Endothelial cell of coronary artery (primary cell): ENCODE results near the gene WDR86. TPM values are rescaled to one million over a fixed set of nuclear protein-coding genes. Genes with fewer than 3 reads are reported as not detected.

Source experiments
- total RNA-seq: library from RNA; depleted of rRNA; stranded (reverse); fragments of >200 nt; gene quantifications from 2 replicates; pipeline ENCODE4 v1.2.3, GENCODE V29; 2014

The WDR86 gene, protein sequence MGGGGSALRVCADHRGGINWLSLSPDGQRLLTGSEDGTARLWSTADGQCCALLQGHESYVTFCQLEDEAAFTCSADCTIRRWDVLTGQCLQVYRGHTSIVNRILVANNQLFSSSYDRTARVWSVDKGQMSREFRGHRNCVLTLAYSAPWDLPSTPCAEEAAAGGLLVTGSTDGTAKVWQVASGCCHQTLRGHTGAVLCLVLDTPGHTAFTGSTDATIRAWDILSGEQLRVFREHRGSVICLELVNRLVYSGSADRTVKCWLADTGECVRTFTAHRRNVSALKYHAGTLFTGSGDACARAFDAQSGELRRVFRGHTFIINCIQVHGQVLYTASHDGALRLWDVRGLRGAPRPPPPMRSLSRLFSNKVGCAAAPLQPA
- not detected in 2 replicates for total RNA-seq

DNA sequence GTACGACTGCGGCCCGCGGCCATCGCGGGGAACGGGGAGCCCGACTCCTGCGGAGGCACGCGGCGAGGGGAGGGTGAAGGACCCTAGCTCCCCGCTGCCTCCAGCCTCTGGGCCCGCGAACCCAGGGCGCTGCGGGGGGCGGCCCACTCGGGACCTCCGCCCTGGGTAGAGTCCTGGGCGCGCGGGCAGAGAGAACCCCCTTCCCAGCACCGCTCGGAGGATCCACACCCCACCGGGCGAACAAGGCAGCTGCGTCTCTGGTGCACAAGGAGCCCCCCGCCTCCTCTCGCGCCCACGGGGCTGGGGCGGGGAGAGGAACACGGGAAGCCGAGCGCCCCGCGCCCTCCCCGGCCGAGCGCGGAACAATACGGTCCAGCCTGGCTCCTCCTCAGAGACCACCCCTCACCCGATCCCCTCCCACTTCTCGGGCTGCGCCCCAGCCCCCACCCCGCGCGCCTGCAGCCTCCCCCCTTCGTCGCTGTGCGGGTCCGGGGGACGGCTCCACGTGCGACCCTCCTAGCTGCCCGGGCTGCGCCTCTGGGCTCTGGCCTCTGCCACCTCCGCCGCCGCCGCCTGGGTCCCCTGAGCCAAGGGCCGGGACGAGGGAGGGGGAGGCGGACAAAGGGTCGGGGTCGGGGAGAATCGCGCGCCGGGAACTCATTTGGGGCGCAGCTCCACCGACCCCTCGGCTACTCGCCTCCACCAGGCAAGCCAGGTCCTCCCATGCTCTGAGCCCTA is at the start of gene WDR86:
WDR86 (minus strand) TSS at position 372 of the 738 bp plus-strand sequence. CDS start 449 bp downstream, outside the sequence.

DNA sequence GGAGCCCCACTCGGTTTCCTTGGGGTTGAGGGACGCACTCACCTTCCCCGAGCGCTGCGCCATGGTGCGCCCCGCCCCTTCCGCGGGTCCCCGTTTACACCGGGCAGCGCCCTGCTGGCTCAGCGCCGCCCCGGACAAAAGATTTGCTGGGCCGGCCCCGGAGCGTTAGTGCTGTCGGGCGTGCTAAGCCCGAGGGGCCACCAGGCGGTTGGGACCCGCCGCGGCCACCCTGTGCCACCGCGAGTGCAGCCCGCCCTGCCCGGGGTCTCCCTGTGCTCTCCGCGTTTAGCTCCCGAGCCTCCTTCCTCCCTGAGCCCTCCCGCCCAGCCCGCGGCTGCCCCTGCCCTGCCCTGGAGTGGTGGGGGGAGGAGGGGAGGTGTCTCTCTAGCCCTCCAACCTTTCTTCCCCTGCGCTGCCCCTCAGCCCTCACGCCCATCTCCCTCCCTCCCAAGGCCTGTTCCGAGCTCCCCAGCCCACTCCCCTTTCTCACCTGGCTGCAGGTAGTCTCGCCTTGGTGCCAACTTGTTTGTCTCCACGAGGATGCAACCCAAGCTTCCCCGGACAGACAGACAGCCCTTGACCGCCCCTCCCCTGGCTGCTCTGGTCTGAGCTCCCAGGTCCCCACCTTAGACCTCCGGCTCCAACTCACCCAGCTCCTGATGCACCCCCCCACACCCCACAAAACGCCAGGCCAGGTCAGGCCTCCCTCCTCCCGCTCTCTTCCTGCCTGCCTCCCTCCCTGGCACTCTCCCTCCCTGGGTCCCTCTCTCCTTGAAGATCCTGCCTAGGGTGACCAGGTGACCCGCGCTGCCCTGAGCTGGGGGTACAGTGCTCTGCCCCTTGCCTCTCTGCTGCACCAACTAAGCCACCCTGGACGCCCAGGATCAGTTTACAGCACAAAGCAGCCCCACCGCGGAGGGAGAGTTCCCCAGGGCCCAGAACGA is 30.3 kb upstream of the WDR86 start, which contains the start of gene CRYGN:
CRYGN (minus strand) TSS at position 287 of the 944 bp plus-strand sequence; CDS start at position 63, 224 bp downstream.

DNA sequence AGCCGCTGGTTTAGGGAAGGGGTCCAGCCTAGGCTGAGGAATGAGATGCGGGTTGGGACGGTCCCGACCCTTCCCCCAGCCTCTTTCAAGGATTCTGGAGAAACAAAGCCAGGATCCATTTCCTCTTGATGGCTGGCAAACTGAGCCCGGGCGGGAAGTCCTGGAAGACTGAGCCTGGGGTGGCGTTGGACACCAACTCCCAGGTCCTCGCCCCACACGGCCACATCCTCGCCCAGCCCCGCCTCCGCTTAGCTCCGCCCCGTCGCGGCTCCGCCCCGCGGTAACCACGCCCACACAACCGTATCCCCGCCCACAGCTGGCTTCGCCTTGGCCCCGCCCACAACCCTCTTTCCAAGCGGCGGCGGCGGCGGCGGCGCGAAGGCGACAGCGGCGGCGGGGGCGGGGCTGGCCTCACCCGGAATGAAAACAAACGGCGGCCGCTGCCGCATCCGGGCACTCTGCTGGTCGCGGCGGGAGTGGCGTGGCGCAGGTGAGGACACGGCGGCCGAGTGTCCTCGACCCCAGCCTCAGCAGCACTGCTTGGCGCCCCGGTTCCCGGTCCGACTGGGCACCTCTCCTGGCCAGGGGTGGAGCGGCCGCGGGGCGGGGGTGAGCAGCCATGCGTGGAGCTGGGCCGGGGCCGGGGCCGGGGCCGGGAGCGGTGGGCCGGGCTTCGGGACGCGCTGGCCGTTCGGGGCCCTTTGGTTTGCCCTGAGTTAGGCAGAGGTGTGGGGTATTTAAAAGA is 68.3 kb downstream of the WDR86 start, which contains the start of gene NUB1:
NUB1 (plus strand) TSS at position 456 of the 745 bp plus-strand sequence. CDS start 3,538 bp downstream, outside the sequence.

Other genes with a start within 250 kb of the WDR86 start
- not detected in 2 replicates for gene GBX1, start 242.3 kb downstream of the WDR86 start, total RNA-seq
- not detected in 2 replicates for gene ASB10, start 222.8 kb downstream of the WDR86 start, total RNA-seq
- not detected in 2 replicates for gene H2BK1, start 199.6 kb downstream of the WDR86 start, total RNA-seq
- gene ABCF2, start 182.8 kb downstream of the WDR86 start, total RNA-seq: 59.9 and 72.9 TPM in 2 replicates
- 45.7 and 74.4 TPM in 2 replicates for gene CHPF2, start 177.6 kb downstream of the WDR86 start, total RNA-seq
- gene SMARCD3, start 161.3 kb downstream of the WDR86 start, total RNA-seq: 4.1 and 8.1 TPM in 2 replicates
- gene NUB1, start 68.2 kb downstream of the WDR86 start, total RNA-seq: 29.2 and 35.8 TPM in 2 replicates
- gene CRYGN, start 30.1 kb upstream of the WDR86 start, total RNA-seq: not detected in 2 replicates
- gene RHEB, start 109.9 kb upstream of the WDR86 start, total RNA-seq: 51.2 and 53.9 TPM in 2 replicates